Measurements from ENCODE around the gene MAPK8. TPM values are rescaled to one million over a fixed set of nuclear protein-coding genes. Genes with fewer than 3 reads are reported as not detected.
"Not testable (repeated sequence)": the region's sequence is repeated elsewhere in the genome, so short reads cannot be mapped to it uniquely, and the experiment has no call there.

The MAPK8 gene
- 30.6 TPM for total RNA-seq
- long read RNA-seq, partial matches to known transcripts, result 0 of 6 reads
- long read RNA-seq, other reads (novel, unspliced or antisense), result 6 of 6 reads

DNA sequence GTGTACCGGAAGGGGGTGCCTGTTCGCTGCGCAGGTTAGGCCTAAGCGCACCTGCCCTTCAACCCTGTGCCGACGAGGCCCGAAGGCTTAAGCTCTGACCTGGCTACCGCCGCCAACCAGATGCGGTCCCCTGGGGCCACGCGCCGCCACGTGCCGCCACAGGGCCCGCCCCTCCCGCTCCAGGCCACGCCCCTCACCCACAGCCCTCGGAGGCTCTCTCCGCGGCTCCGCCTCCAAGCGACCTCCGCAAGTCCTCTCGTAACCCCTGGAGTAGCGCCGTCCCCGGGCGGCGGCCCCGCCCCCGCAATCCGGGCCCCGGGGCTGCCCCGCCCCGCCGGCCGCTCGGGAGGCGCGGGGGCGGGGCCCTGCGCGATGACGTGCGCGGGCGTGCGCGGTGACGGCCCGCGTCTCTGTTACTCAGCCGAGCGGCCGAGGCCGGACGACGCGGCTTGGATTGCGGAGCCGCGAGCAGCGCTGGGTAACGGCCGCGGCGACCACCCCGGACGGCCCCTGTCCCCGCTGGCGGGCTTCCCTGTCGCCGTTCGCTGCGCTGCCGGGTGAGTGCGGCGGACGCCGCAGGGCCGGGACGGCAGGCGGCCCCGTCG lies at the start of gene MAPK8:
Gene MAPK8, plus strand, starts transcription at position 413 of the 605 bp plus-strand sequence. CDS start 94,984 bp downstream, outside the sequence.
- ATAC-seq (ENCODE audit: poor library complexity) (peak; percentile 95), DNase-seq (peak; percentile 96)
- intact Hi-C loops (cut with DNase I), result no loop called here

GRCh38 chr10:48257407-48257961 lies 49.0 kb upstream of the MAPK8 start:
- no peak for DNase-seq

DNA sequence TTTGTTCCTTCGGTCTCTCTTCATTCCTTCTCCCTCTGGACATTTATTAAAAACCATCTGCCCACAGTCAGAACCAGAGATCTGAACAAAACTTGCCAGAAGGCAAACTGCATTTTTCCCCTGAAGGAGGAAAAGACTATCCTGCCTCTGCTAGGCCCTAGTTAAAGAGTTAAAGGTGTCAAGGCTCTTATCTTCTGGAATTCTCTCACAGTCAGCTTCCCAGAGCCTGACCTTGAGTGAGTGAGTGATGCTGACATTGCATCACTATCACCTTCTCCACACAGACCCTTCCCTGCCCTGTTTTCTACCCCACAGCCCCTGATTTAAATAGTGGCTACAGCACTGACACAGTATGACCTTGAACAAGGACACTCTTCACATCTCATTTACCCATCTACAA lies 48.4 kb upstream of the MAPK8 start:
- ATAC-seq (ENCODE audit: poor library complexity) (no peak), DNase-seq (no peak)
- intact Hi-C loops (cut with DNase I), result no loop called here

More at GRCh38 chr10:48257407-48257961, 49.0 kb upstream of the MAPK8 start:
- no peak for ATAC-seq (ENCODE audit: poor library complexity)
- intact Hi-C loops (cut with DNase I), result no loop called here

DNA sequence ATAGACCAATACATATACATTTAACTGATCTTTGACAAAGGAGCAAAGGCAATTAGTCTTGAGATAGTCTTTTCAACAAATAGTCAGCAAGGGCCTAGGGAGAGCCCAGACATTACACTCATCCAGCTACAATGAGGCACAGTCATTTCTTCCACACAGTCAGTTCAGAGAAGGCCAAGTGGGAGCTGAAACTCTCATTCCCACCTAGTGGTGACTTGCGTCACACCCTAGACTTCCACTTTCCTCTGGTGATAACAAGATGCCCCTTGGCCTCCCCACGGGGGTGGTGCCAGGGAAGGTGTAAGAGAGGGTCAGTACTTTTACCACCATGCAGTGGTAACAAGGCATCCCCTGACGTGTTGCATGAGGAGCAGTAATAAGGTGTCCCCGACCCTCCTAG lies 39.9 kb upstream of the MAPK8 start:
- DNase-seq, result no peak

GRCh38 chr10:48271047-48271730 lies 35.3 kb upstream of the MAPK8 start:
- intact Hi-C loops (cut with DNase I), result no loop called here
- DNase-seq, result no peak

More for the DNA sequence above, 39.9 kb upstream of the MAPK8 start:
- no peak for ATAC-seq (ENCODE audit: poor library complexity)
- intact Hi-C loops (cut with DNase I), result no loop called here

GRCh38 chr10:48272682-48273081 lies 33.8 kb upstream of the MAPK8 start:
- ATAC-seq (ENCODE audit: poor library complexity), result no peak
- DNase-seq, result no peak
- intact Hi-C loops (cut with DNase I), result no loop called here

More at GRCh38 chr10:48271047-48271730, 35.3 kb upstream of the MAPK8 start:
- no peak for ATAC-seq (ENCODE audit: poor library complexity)

DNA sequence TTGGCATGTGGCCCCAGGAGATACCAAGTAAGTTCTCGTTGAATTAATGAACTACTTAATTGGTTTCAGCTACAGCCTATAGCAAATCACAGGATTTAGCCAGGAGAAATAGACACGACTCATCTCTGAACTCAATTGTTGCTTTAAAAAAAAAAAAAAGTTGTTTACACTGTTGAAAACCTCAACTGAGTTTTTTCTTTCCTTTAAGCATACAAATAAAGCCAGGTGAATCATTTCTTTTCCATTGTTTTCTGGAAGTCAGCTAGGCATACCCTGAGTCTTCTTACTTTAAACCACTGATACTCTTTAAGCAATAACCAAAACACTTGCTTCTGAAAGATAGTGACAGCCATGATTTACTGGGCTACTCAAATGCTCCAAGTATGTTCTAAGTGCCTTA lies 32.7 kb upstream of the MAPK8 start:
- DNase-seq, result no peak
- no peak for ATAC-seq (ENCODE audit: poor library complexity)
- intact Hi-C loops (cut with DNase I), result no loop called here

DNA sequence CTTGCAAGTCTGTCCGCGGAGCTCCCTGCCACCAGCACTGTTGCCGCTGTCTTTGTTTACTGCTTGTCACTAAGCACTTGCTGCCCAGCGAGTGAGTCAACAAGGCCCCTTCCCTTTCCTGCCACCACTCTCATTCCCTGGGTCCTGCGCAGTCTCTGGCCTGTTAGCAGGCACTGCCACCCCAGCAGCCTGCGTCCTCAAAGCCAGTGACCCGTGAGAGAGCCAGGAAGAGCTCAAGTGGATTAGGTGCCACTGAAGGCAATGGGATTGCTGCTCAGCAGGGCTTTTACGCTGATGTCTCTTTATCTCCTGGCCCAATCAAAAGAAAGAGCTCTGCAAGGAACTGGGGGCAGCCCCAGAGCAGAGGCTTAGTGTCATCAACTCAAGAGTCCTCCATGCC lies 31.8 kb upstream of the MAPK8 start, which contains the start of gene FRMPD2:
Gene FRMPD2, minus strand, starts transcription at position 61 of the 400 bp plus-strand sequence. CDS start 129 bp downstream, outside the sequence.
- no peak for DNase-seq
- intact Hi-C loops (cut with DNase I), result no loop called here
- ATAC-seq (ENCODE audit: poor library complexity), result no peak

DNA sequence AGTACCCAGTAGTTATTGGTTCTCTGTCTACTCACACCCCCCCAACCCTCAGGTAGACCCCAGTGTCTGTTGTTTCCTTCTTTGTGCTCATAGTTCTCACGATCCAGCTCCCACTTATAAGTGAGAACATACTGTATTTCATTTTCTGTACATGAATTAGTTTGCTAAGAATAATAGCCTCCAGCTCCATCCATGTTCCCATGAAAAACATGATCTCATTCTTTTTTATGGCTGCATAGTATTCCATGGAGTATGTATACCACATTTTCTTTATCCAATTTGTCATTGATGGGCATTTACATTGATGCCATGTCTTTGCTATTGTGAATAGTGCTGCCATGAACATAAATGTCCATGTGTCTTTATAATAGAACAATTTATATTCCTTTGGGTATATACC lies 29.4 kb upstream of the MAPK8 start:
- no peak for ATAC-seq (ENCODE audit: poor library complexity)
- intact Hi-C loops (cut with DNase I), result no loop called here

DNA sequence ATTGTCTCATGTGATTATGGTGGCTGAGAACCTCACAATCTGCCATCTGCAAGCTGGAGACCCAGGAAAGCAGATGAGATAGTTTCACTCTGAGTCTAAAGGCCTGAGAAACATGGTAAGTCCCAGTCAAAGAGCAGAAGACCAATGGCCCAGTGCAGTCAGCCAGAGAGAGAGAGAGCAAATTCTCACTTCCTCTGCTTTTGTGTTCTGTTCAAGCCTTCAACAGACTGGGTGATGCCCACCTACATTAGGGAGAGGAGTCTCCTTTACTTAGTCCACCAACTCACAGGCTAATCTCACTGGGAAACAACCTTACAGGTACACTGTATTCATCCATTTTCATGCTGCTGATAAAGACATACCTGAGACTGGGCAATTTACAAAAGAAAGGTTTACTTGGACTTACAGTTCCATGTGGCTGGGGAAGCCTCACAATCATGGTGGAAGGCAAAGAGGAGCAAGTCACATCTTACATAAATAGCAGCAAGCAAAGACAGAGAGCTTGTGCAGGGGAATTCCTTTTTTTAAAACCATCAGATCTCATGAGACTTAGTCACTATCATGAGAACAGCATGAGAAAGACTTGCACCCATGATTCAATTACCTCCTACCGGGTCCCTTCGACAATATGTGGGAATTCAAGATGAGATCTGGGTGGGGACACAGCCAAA lies 27.3 kb upstream of the MAPK8 start:
- DNase-seq (no peak), ATAC-seq (ENCODE audit: poor library complexity) (no peak)
- intact Hi-C loops (cut with DNase I), result no loop called here

More for the DNA sequence above, 29.4 kb upstream of the MAPK8 start:
- no peak for DNase-seq

DNA sequence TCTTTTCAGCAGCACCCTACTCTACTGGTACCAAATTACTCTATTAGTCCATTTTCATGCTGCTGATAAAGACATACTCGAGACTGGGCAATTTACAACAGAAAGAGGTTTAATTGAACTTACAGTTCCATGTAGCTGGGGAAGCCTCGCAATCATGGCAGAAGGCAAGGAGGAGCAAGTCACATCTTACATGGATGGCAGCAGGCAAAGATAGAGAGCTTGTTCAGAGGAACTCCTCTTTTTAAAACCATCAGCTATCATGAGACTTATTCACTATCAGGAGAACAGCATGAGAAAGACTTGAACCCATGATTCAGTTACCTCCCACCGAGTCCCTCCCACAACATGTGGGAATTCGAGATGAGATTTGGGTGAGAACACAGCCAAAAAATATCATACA lies 24.8 kb upstream of the MAPK8 start:
- not testable (repeated sequence) for ATAC-seq (ENCODE audit: poor library complexity); DNase-seq
- intact Hi-C loops (cut with DNase I), result loop anchor here (10.0 kb wide), 1 partner anchor 67 kb away; no protein-coding TSS in a partner anchor

DNA sequence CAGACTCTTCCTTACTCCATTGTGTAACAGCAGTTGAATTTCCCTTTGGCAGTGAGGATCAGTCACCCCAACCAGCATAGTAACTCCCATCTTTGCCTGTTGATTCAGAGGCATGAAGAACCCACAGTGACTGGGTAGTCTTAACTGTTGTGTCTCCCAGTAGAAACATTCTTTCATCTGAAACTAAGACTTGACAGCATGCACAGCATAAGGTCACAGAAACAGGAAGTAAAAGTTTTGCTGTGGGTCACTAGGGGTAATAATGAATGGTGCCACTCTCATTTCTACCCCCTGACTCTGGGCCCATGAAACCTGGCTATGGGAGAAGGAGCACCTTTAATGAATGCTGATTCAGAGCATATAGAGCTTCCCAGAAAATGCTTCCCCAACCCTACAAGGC lies 23.6 kb upstream of the MAPK8 start:
- DNase-seq (no peak), ATAC-seq (ENCODE audit: poor library complexity) (no peak)
- intact Hi-C loops (cut with DNase I), result loop anchor here (10.0 kb wide), 1 partner anchor 68 kb away; no protein-coding TSS in a partner anchor

DNA sequence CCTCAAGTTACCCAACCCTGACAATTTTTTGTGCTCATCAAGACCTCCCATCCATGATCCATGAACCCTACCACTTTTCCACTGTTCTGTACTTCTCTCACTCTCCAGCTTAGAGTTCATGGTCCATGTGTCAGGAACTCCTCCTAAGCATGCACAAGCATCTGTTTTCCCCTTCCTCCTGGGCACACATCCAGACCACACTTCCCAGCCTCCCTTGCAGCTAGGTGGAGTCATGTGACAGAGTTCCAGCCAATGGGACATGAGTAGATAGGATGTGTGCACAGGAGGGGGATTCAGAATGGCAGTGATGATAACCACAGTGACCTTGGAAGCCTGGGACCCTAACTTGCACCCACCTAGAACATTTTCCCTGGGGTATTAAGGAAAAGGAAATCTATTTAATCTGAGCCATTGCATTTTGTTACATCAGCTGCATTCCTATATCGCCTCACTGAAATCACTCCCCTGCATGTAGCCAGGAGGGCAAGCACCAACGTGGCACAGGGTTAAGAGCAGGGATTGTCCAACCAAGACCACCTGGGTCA lies 22.4 kb upstream of the MAPK8 start:
- intact Hi-C loops (cut with DNase I), result loop anchor here (10.0 kb wide), 1 partner anchor 69 kb away; no protein-coding TSS in a partner anchor
- no peak for ATAC-seq (ENCODE audit: poor library complexity)

DNA sequence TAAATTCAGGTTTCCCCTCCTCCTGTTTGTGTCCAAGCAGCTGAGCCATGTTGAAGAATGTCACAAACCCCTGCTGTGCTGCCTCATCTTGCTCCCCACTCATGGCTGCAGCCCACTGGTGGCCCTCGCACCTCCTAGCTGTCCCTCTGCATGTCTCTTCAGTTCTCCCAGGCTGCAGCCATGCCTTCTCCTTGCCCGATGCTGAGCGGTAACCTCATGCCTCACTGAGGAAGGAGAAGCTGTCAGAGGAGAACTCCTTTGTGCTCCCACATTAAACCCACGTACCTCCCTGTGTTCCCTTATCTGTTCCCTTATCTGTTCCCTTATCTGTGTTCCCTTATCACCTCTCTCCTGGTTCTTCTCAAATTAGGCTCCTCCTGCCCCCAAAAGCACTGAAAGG lies 21.7 kb upstream of the MAPK8 start:
- intact Hi-C loops (cut with DNase I), result loop anchor here (10.0 kb wide), 1 partner anchor 70 kb away; no protein-coding TSS in a partner anchor
- no peak for ATAC-seq (ENCODE audit: poor library complexity)

More for the DNA sequence above, 22.4 kb upstream of the MAPK8 start:
- no peak for DNase-seq

DNA sequence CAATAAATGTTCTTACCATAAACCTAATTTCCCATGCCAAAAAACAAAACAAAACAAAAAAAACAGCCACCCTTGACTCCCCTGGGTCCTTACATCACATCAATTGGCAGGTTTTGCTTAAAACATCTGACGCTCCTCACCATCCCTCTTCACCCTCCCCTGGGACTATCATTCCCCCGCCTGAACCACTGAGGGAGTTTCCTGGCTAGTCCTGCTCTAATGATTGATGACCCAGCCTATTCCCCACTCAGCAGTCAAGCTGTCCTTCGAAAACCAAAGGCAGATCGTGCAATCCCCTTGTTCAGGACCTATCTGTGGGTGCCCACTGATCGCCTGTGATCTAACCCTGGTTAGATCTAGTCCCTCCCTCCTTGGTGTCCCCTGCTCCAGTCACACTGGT lies 20.8 kb upstream of the MAPK8 start:
- intact Hi-C loops (cut with DNase I), result loop anchor here (10.0 kb wide), 1 partner anchor 71 kb away; no protein-coding TSS in a partner anchor
- DNase-seq, result no peak
- no peak for ATAC-seq (ENCODE audit: poor library complexity)

More for the DNA sequence above, 21.7 kb upstream of the MAPK8 start:
- DNase-seq, result no peak

- ATAC-seq (ENCODE audit: poor library complexity) (no peak), DNase-seq (no peak)
- intact Hi-C loops (cut with DNase I), result loop anchor here (10.0 kb wide), 1 partner anchor 72 kb away; no protein-coding TSS in a partner anchor
Measured at GRCh38 chr10:48286356-48286755, 20.1 kb upstream of the MAPK8 start.

DNA sequence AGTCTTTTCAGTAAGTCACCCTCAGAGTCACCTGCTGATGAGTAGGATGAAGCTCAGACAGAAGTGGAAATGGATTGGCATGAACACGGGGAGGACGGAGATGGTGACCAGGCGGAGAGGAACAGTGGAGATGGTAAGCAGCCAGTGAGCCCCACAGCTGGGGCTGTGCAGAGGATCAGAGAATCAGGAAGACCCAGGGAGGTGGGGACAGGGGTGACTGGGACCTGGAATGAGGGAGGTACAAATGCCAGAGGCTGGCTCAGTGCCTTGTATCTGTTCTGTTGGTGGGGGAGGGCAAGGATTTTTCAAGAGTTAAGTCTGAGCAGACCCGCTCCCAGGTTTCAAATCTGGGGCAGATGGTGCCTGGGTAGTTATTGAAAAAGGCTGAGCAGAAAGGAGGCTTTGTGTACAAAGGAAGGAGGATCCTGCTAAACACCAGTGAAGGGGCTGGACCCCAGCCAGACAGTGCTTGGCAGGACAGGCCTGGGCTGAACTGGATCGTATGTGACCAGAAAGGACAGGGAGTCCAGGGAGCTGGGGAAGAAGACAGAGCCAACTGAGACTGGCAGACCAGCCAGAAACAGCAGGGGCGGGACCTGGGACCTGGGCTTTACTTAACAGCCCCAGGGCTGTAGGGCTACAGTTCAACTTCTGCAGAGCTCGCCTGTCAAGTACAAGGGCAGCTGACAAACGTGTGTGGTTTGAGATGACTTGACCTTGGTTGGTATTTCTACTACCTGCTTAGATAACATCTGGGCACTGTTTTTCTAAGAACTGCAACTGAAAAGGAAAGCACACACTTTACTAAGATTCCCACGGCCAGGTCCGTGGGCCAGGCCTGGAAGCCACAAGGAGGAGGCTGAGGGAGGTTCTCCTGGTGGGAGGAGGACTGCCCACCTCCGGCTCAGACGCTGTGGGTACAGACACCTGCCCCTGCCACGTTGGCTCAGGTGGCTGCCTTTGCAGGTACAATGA lies 18.8 kb upstream of the MAPK8 start:
- peak; percentile 73 for ATAC-seq (ENCODE audit: poor library complexity)
- intact Hi-C loops (cut with DNase I), result loop anchor here (10.0 kb wide), 1 partner anchor 73 kb away; no protein-coding TSS in a partner anchor
- DNase-seq, result peak; percentile 72

Data from Right ventricle myocardium superior (tissue), 1 donor.